ACHN (cell line): ENCODE data around the gene MSI2.

Experiments
- DNase-seq: peaks from one replicate; pipeline ENCODE4 v3.0.0-alpha.2; 2015
- in situ Hi-C: cut with HindIII; loops from 2 replicates; pipeline ENCODE4 v1.10.0; 2017; ENCODE audit warnings: low sequenced_read_pairs, low pct_ligation_motif_present, low pct_unique_long_range_greater_than_20kb

The MSI2 gene

DNA sequence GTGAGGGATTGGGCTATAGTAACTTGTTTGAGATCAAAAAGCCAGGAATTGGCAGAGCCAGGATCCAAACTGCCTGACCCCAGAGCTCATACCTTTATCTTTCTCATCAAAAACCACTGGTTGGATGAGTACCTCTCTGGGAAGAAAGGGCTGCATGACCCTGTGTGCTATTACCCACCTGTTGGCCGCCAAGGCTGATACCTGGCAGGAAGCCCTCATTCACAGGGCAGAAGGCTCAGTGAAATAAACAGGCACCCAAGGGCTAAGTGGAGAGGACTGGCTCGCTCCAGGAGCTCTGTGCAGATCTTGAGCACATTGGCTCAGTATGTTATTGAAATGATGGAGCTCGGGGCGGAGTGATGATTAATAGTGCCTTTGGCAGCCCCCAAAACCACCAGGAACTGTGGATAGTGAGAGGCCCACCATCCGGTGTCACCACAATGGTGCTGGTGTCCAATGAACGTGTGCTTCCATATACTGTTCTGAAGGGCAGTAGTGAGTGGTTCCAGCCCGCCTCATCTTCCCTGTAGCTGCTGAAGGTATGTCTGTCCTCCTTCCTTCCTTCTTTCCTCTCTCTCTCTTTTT lies 197.6 kb downstream of the MSI2 start:
- no peak for DNase-seq
- in situ Hi-C loops: no loop called here

DNA sequence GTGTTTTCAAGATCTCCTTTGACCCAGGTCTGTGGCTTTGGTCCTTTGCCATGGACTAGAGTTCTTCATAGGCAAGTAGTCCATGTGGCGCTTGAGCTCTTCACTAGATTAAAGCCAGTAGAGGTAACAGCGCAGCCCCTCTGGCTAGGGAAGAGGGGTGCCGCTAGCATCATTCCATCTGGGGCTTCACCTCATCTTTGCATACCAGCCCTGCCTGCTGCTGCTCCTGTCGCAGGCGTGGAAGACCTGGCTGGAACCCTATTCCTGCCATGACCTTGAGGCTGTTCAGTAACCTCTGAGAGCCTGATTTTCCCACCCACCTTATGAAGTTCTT lies 198.4 kb downstream of the MSI2 start:
- in situ Hi-C loops: no loop called here
- no peak for DNase-seq

DNA sequence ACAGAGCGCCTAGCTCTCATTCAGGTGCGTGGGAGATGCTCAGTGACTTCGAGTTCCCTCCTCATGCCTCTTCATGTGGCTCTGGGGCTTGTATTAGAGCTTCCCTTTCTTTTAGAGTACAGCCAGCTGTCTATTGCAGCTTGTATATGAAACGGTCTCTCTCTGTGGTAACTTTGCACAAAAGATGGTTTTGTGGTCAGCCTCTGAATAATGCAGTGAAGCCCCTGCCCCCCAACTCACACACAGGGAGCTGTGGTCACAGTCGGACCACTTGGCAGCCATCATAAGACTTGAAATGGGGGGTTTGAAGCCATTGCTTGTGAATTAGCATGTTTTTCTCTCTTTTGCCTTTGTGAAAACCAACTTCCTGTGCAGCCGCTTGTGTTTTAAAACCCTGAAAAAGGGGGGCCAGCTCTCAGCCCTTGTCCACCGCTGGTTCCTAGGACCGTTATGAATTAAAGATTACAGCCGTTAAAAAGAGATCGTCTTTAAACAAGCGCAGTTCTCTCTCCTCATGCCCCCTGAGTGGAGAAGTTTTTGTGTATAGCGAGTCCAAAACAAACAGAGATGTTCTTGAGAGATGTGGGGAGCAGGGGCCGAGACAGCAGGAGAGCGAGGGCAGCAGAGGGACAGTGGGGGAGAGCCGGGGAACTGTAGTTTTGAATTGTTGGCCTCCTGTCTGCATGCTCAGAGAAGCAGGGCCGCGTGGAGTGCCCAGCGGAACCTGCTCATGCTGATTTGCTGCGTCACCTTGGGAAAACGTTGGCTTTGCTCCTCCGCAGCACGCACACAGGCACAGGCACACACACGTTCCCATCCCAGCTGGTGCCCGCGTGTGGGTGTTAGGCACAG lies 199.0 kb downstream of the MSI2 start:
- no peak for DNase-seq

DNA sequence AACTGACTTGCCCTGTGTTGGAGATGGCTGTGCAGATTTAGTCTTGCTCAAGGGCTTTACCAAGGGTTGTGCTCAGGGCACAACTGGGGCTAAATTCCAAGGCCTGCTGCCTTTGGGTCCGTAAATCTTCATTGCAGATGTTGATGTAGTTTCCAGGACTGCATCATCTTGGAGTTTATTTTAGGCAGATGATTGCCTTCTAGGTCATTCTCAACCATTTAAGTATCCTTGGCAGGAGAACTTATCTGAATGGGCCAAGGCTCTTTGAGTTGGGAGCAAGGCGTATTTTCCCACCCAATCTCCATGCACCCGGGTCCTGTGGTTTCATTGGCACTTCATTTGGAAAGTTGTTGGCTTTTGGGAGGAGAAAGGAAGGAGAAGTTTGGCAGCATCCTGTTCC lies 200.3 kb downstream of the MSI2 start:
- DNase-seq: no peak
- in situ Hi-C loops: no loop called here

More for the DNA sequence above, 199.0 kb downstream of the MSI2 start:
- in situ Hi-C loops: no loop called here

DNA sequence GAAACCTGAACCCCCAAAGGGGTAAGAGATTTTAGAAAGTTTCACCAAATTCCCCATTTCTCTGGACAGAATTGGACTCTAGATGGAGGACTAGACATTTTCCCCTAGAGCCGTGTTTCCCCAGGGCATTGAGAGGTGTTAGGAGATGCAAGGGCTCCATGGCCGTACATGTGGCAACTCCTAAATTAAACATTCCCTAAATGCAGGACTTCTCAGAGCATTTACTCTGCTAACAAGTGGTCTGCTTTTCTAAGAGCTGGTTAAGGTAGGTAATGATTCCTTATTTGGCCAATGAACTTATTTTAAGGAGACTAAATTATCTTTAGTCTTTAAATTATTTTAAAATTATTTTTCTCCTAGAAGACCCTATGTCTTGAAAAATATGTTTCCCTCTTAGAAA lies 200.9 kb downstream of the MSI2 start:
- in situ Hi-C loops: no loop called here
- no peak for DNase-seq

DNA sequence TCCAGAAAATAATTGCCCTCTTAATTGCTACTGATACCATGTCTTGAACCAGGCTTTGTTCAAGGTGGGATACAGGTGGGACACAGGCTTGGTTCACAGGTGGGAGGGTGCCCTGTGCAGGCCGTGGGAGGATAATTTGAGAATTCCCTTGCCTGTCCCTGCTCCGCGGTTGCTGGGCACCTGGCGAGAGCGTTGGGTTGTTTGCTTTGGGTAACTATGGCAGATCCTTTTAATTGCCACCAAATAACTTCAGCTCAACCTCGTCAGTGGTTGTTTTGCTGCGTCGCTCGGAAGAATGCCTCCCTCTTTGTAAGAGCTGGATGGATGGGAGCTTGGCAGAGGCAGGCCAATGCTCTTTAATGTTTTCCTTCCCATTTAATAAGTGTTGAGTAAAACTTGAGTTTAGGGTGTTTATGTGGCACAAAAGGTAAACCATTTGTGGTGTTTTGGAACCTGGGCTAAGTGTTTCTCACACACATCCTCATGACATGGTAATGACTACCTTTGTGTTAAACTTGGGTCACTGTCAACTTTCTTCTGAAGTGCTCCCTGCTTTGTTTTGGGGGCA lies 202.5 kb downstream of the MSI2 start:
- in situ Hi-C loops: no loop called here
- no peak for DNase-seq

DNA sequence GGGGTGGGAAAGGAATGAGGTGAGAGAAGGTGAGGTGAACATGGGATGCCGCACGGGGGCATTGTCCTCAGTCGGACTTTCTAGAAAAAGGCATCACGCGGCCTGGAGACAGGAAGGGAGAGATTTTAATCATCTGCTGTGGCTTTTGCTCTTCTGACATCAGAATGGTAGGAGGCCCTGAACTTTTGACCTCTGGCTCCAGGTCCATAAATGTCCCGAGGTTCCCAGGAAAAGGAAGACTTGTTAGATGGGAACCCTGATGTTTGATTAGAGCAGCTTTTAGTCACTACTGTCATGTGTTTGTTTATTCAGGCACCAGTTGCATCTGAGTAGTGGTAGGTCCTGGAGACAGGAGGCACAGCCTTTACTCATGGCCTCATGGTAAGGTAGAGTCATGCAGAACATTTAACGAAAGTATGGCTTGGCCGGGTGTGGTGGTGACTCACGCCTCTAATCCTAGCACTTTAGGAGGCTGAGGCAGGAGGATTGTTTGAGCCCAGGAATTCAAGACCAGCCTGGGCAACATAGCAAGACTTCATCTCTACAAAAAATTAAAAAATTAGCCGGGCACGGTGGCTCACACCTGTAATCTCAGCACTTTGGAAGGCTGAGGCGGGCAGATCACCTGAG lies 203.1 kb downstream of the MSI2 start:
- DNase-seq: no peak
- in situ Hi-C loops: no loop called here

DNA sequence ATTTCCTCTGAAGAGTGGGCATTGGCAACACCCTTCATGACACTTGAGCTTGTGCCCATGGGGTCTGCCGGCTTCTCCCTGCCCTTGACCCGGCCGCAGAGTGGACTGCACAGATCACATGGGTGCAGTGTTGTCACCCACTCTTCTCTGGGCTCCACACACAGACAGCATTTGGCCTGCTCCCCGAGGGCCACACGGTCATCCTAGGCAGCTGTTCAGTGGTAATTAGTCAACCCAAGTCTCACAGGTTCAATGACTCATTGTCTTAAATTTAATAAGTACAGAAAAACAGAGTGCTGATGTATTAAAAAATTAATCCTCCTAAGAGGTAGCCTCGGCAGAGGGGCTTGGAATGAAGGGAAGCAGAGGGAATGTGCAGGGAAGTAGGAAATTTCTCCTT lies 204.8 kb downstream of the MSI2 start:
- in situ Hi-C loops: no loop called here
- no peak for DNase-seq

DNA sequence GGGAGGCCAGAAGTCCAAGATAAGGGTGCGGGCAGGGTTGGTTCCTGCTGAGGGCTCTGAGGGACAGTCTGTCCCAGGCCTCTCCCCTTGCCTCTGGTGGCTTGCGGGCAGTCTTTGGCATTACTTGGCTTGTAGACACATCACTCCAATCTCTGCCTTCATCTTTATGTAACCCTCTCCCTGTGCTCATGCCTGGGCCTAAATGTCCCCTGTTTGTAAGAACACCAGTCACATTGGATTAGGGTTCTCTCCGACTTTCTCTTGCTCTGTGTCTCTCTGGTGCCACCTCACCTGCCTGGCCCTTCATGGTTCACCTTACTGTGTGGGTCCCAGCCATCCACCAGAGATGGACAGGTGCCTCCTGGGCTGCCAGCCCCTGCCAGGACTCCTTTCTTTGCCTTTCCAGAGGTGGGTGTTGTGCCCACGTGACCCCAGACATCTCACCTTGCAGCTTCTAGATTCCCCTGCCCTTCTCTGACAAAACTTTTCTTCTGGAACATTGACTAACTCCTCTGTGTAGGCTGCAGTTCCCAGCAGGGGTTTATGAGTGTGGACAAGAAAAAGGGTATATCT lies 205.8 kb downstream of the MSI2 start:
- in situ Hi-C loops: no loop called here
- DNase-seq: no peak

DNA sequence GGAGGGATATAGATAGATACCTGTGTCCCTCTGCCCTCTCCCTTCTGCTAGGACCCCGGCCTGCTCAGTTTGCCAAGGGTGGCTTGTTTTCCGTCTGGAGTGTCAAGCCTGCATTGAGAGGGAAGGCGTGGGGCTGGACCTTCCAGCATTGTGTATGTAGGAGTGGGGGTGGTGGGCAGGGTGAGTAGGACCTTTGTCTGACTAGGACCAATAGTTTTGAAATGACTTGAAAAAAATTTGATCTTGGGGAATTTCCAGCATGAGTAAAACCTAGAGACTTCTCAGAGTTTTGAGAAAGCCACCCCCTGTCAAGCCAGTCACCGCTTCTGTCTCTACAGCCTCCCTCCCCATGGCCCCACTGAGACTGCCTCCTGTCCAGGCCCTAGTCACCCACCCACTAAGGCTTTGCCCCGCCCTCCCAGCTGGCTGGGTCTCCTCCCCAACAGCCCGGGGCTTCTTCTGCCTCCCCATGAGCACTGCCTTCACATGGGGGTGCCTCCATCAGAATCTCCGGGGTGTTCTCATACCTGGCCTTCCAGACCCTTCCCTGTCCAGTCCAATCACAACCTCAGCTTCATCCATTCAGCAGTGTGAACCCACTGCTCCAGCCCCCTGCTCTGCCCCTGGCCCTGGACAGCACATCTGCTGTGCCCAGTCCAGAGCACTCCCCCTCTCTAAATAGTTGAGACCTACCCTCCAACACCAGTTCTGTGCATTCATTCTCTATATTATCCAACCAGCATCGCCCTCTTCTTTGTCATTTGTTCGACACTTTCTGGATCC lies 207.0 kb downstream of the MSI2 start:
- DNase-seq: no peak
- in situ Hi-C loops: no loop called here

DNA sequence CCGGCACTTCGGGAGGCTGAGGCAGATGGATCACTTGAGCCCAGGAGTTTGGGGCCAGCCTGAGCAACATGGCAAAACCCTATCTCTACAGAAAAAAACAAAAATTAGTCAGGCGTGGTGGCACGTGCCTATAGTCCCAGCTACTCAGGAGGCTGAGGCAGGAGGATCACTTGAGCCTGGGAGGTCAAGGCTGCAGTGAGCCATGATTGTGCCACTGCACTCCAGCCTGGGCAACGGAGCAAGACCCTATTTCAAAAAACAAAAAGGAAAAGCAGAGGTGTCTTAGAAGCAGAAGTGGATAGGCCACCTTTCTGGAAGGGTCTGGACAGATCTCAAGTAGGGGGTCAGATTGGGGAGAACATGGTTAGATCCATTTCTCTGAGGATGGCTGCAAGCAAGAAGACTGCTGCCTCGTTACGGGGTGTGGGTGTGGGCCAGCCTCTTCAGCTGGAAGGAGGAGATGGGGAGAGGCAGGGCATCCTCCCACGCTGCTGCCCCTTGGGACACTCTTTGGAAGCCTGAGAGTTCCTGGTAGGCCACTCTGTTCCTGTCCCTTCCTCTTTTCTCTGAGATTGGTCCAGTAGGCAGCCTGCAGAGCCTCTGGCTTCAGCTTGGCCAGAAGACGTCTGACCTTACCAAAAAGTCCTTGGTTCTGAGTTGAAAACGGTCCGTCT lies 208.0 kb downstream of the MSI2 start:
- in situ Hi-C loops: no loop called here
- no peak for DNase-seq

DNA sequence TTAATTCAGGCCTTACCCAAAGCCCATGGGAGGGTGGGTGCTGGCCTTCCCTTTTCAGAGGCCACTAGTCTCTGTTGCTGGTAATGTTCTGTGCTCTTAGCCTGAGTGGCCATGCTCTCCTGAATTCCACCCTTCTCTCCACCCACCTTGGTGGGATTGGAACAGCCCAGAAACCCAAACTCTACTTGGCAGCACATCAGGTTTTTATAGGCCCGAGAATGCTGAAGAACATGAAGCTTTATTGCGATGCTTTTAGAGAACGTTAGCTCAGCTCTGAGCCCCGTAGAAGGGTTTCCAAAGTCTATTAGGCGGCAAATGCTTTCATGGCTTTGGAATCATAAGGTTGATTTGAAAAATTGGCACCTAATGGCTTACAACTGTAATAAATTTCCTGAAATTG lies 209.3 kb downstream of the MSI2 start:
- DNase-seq: no peak
- in situ Hi-C loops: no loop called here

DNA sequence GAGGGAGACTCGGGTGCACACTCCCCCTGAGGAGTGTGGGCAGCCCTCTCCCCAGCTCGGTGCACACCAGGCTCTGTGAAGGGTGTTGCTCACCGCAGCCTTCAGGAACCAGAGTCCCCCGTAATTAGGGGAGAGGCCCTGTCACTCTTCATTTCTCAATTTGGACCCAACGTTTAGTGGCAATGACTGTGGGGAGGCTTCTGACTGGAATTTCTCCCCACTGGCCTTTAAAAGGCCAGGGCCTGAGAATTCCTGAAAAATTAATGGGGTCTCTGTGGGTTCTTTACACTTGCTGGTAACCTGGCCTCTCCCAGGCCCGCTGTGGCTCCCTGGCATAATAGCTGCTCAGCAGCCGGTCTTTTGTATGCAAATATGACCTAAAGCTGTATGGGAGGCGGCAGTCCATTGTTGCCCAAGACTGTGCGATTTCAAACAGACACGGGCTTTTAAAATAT lies 209.7 kb downstream of the MSI2 start:
- in situ Hi-C loops: no loop called here
- no peak for DNase-seq

DNA sequence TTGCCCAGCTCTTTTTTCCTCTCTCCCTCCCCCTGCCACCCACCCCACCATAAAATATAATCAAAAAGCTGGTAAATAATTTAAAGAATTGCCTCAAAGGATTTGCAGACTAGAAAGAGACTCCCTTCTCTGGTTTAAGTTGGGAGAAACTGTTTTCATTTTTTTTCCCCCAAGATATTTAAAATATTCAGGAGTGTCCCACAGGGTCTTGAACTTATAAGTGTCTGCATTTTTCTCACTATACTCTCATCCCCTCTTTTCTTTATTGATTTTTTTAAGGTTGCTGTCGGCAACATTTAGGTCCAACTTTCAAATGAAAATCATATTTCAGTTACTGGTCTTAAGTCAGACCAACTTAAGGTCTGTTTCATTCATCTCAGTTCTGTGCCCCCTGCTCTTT lies 210.2 kb downstream of the MSI2 start:
- in situ Hi-C loops: no loop called here

DNA sequence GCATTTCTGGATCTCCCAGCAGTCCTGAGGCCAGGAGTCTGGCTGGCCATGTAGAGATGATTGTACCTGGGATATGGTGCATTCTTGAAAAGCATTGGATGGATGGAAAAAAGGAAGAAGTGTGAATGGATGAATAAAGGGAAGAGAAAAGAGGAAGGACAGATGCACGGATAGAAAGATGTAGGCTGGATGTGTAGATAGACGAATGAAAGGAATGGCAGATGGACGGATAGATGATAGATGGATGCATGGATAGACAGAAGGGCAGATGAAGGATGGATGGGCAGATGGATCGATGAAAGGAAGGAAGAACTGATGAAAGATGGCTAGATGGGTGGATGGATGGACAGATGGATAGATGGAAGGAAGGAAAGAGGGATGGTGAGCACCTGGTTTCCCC lies 210.9 kb downstream of the MSI2 start:
- in situ Hi-C loops: no loop called here

More for the DNA sequence above, 210.2 kb downstream of the MSI2 start:
- DNase-seq: no peak

DNA sequence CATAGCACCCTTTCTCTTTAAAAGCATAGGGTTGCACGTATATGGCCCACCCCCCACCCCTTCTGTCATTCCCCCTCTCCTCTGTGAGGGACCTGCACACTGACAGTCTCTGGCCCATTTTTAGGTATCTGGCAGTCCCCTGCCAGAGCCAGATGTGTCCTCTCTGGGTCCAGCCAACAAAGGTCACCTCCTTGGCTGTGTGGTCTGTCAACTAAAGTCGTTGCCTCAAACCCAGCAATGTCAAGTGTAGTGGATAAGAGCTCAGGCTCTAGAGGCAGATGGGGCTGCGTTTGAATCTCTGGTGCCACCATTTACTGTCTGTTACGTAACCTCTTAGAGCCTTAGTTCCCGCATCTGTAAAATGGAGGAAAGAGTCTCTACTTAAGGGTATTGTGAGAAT lies 211.5 kb downstream of the MSI2 start:
- in situ Hi-C loops: no loop called here
- DNase-seq: no peak

More for the DNA sequence above, 210.9 kb downstream of the MSI2 start:
- no peak for DNase-seq

DNA sequence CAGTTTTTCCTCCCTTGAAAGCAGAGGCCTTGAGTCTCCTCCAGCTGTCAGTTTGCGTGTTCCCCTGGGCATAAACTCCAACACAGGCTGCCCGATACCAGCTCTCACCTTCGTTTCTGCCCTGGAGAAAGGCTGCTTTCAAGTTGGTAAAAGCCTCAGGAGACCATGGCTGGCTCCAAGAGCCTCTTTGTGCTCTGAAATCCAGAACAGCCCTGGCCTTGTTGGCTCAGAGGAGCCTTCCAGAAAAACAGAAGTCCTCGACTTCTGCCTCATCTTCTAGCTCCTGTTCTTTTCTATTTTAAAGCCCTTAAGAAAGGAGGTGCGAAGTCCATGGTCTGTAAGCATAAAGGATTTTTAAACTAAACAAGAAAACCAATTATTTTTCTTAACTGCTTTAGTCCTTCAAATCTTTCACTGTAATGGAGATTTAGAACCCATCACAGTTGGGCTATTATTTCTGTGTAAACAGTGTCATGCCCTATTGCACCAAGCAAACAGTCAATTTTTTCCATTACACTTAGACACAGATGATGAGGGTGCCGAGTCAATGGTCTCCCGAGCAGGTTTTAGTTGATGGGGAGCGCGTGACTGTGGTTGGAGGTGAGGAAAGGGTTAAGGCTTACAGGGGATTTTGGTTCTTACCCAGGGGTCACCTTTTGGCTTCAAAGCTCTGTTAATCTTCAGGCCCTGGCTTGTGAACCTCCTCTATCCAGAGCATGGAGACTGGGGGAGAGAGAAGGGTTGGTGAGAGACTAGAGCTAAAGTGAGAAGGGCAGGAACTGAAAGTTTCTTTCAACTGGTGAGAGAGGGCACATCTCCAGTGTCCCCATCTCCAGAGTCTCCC lies 212.8 kb downstream of the MSI2 start:
- DNase-seq: no peak
- in situ Hi-C loops: no loop called here
